HG03432 (cell line): ENCODE results near the gene OXCT2.

ENCODE experiments used
- ATAC-seq: cut with Tn5 transposase; IDR thresholded peaks from one replicate; pipeline ENCODE4 v1.9.1; 2021; ENCODE audit warnings: mild to moderate bottlenecking, moderate library complexity; ENCODE audit not compliant: unreplicated experiment

The OXCT2 gene

GRCh38 chr1:39737546-39738169 lies 33.5 kb downstream of the OXCT2 start:
- no peak for ATAC-seq

GRCh38 chr1:39735731-39736130 lies 35.4 kb downstream of the OXCT2 start:
- ATAC-seq: no peak

DNA sequence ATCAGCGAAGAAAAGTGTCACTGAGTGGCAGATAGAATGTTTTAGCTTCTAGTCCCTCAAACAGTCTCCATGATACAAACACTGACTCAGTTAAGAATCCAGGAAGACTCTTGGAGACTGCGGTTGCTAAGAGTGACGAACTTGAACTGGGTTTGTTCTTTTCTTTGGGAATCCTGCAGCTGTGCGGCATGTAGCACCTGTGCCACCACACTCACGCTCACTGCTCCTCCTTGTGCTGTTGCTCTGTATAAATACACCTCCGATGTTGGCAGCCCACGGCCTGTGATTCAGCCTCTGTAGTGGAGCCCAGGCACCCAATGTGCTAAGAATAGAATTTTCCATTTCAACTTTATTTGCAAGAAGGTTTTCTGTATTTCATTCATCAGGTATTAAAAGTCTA lies 38.0 kb downstream of the OXCT2 start:
- no peak for ATAC-seq

- ATAC-seq: no peak
These were observed 38.4 kb downstream of the OXCT2 start for GRCh38 chr1:39732730-39733129.

DNA sequence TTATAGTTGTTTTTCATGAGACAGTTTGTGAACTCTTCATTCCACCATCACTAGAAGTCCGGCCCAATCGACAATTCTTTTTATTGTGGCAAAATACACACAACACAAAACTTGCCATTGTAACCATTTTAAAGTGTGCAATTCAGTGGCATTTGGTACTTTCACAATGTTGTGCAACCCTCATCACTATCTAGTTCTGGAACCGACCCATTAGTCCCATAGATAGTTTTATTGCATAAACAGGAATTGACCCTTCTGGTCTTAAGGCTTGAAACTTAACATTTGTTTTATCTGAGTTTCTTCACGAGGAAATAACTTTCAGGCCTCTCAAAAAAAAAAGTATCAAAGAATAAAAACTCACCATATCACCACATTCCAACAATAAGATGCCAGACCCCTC lies 41.3 kb downstream of the OXCT2 start:
- ATAC-seq: no peak

DNA sequence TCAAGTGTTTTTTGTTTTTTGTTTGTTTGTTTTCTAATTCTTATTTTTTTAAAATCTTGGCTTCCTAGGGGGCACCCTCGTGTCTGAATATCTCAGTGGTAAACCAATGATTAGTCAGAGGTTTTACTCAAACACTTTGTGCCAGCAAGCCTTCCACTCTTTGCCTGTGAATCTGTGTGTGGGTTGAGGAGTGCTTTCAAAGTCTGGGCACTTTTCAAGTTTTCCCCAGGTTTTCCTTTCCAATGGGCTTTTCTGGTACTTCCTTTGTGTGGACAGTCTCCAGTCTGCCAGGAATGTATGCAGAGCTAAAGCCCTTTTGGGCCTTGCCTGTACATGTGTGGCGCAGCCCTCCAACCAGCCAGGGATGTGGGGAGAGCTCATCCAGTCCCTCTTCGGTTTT lies 42.1 kb downstream of the OXCT2 start:
- no peak for ATAC-seq

DNA sequence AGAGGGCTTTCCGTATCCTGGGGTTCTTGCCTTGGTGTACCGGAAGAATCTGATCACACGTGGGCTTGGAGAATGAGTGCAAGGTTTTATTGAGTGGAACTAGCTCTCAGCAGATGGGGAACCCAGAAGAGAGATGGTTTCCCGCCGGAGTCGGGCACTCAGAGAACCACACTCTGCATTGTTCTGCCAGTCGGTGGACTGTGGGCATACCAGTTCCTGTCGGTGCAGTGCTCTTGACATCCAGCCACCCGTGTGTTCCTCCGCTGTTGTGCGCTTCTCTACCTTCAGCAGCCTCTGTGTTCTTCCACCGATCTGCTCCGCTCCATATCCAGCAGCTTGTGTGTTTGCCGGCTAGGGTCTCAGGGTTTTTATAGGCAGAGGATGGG lies 43.2 kb downstream of the OXCT2 start:
- ATAC-seq: no peak

DNA sequence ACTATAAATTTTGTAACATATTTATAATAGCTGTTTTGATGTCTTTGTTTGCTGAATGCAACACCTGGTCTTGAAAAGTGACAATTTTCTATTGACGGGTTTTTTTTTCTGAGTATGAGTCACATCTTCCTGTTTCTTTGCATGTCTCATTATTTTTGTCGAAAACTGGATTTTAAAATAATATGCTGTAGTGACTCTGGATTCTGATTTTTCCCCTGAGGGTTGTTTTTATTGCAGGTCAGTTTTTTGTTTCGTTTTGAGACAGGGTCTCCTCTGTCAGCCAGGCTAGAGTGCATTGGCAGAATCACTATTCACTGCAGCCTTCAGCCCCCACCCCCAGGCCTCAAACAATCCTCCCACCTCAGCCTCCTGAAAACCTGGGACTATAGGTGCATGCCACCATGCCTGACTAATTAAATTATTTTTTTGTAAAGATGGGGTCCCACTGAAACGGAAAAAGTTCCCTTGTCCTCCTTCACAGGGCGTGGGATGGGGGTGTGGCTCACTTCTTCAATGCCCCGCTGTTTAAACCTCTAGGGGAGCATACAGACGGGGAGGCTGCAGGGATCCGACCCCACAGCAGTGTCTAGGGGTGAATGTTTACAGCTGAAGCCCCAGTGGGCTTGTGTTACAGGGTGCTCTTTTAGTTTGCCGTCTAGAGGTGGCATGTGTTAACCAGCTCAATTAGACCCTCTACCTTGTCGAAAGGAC lies 43.8 kb downstream of the OXCT2 start:
- ATAC-seq: peak; percentile 58

DNA sequence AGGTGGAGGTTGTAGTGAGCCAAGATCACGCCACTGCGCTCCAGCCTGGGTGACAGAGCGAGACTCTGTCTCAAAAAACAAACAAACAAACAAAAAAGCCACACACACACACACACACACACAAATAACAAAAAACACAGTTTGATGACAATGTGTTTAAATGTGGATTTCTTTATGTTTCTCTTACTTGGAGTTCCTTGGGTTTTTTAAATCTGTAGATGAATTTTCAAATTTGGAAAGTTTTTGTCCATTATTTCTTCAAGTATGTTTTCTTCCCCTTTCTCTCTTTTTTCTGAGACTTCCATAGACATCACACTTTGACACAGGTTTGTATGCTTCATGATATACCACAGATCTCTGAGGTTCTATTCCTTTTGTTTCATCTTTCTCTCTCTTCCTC lies 44.5 kb downstream of the OXCT2 start:
- ATAC-seq: no peak

DNA sequence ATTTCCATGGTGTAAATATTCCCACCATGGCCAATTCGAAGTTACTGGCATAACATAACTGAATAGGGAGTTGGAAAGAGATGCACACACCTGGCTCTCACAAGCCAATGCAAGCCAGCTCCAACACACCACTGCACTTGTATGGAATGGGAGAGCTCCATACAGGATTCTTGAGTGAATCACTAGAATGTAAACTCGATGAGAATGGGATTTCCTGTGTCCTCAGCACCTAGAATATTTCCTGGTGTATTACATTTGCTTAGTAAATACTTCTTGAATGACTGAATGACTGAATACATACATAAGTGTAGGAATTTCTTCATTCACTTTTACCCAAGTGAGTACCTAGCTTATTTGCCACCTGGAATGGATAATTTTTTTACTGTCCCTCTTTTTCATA lies 48.7 kb downstream of the OXCT2 start:
- ATAC-seq: no peak

GRCh38 chr1:39721664-39722063 lies 49.5 kb downstream of the OXCT2 start:
- no peak for ATAC-seq

- ATAC-seq: no peak
These were observed 50.8 kb downstream of the OXCT2 start for GRCh38 chr1:39720094-39720999.
